CD14-positive monocyte (primary cell): ENCODE results near the gene KCNH5. TPM values are rescaled to one million over a fixed set of nuclear protein-coding genes. Genes with fewer than 3 reads are reported as not detected.

Source experiments
- DNase-seq, 3 donors: peaks; one replicate each; pipeline ENCODE4 v3.0.0-alpha.2; 2011 to 2022
- H2AFZ ChIP-seq: 2 replicates; pipeline ENCODE4 v1.6.0; 2012; ENCODE audit warnings: mild to moderate bottlenecking, low read depth, low read length, inconsistent platforms; ENCODE audit not compliant: insufficient read depth, poor library complexity, severe bottlenecking
- H3K27ac ChIP-seq, 2 donors: 1 replicate in 1 of 2; 2 replicates in 1 of 2; pipeline ENCODE4 v1.5.1; 2012 to 2013; ENCODE audit warnings: low read length in 2 of 2, control low read depth in 1 of 2, inconsistent platforms in 1 of 2, low read depth in 1 of 2, mild to moderate bottlenecking in 1 of 2
- H3K27me3 ChIP-seq, 2 donors: one replicate each; pipeline versions ENCODE4 v1.6.0 to v1.6.1; 2011 to 2013; ENCODE audit warnings: low read length in 2 of 2; ENCODE audit not compliant: control insufficient read depth in 2 of 2, insufficient read depth in 2 of 2
- H3K36me3 ChIP-seq, 2 donors: replicated peaks in 1 of 2; 1 replicate in 1 of 2; 2 replicates in 1 of 2; pipeline versions ENCODE4 v1.5.1 to v1.6.1; 2012 to 2013; ENCODE audit warnings: low read length in 2 of 2, control low read depth in 1 of 2, inconsistent platforms in 1 of 2, mild to moderate bottlenecking in 1 of 2; ENCODE audit not compliant: insufficient read depth in 2 of 2, control insufficient read depth in 1 of 2
- H3K4me1 ChIP-seq, 2 donors: 1 replicate in 1 of 2; 2 replicates in 1 of 2; pipeline versions ENCODE4 v1.5.1 to v1.6.1; 2012 to 2013; ENCODE audit warnings: low read length in 2 of 2, control low read depth in 1 of 2, inconsistent platforms in 1 of 2, mild to moderate bottlenecking in 1 of 2, moderate library complexity in 1 of 2; ENCODE audit not compliant: insufficient read depth in 2 of 2, control insufficient read depth in 1 of 2
- H3K4me2 ChIP-seq: replicated peaks from 2 replicates; pipeline ENCODE3; 2012; ENCODE audit warnings: low read length, moderate library complexity, mild to moderate bottlenecking; ENCODE audit not compliant: poor library complexity, severe bottlenecking; ENCODE audit errors: extremely low read depth
- H3K4me3 ChIP-seq, 3 experiments: fragments of 200-600 bp in 1 of 3; sonication (generic) in 1 of 3; replicated peaks in 1 of 3; 1 replicate in 2 of 3; 2 replicates in 1 of 3; pipeline ENCODE4 v1.5.1; 2011 to 2013; ENCODE audit warnings: low read length in 3 of 3, mild to moderate bottlenecking in 3 of 3, control low read depth in 2 of 3, low read depth in 2 of 3, inconsistent platforms in 1 of 3, moderate library complexity in 1 of 3
- H3K79me2 ChIP-seq: 2 replicates; pipeline ENCODE4 v1.6.0; 2012; ENCODE audit warnings: mild to moderate bottlenecking, control low read depth, inconsistent platforms, low read length, moderate library complexity; ENCODE audit not compliant: insufficient read depth
- H3K9ac ChIP-seq: 2 replicates; pipeline ENCODE4 v1.6.0; 2017; ENCODE audit warnings: low read length, mild to moderate bottlenecking; ENCODE audit not compliant: insufficient read depth, poor library complexity, severe bottlenecking
- H3K9me3 ChIP-seq, 2 donors: replicated peaks in 1 of 2; 1 replicate in 1 of 2; 2 replicates in 1 of 2; pipeline versions ENCODE4 v1.5.1 to v1.6.1; 2012 to 2013; ENCODE audit warnings: low read length in 2 of 2, control low read depth in 1 of 2; ENCODE audit not compliant: control insufficient read depth in 1 of 2, insufficient read depth in 1 of 2
- H4K20me1 ChIP-seq: 2 replicates; pipeline ENCODE4 v1.6.0; 2012; ENCODE audit warnings: mild to moderate bottlenecking, low read length, control low read depth, moderate library complexity; ENCODE audit not compliant: insufficient read depth
- H3K27ac Mint-ChIP-seq, 7 donors: one replicate each; pipeline ENCODE4 v1.8.0; 2020; ENCODE audit warnings: mild to moderate bottlenecking in 7 of 7, mixed read lengths in 7 of 7, moderate library complexity in 6 of 7, inconsistent platforms in 2 of 7
- H3K27me3 Mint-ChIP-seq, 3 donors: one replicate each; pipeline ENCODE4 v1.8.0; 2021 to 2022; ENCODE audit warnings: low read depth in 3 of 3, mild to moderate bottlenecking in 3 of 3, mixed read lengths in 3 of 3, moderate library complexity in 3 of 3, inconsistent platforms in 1 of 3
- H3K36me3 Mint-ChIP-seq, 2 donors: one replicate each; pipeline ENCODE4 v1.8.0; 2020; ENCODE audit warnings: mixed read lengths in 2 of 2, inconsistent platforms in 1 of 2, mild to moderate bottlenecking in 1 of 2
- H3K4me1 Mint-ChIP-seq: one replicate; pipeline ENCODE4 v1.8.0; 2020; ENCODE audit warnings: mild to moderate bottlenecking, mixed read lengths
- H3K4me3 Mint-ChIP-seq, 2 donors: one replicate each; pipeline ENCODE4 v1.8.0; 2020; ENCODE audit warnings: mild to moderate bottlenecking in 2 of 2, mixed read lengths in 2 of 2, moderate library complexity in 1 of 2
- H3K9me3 Mint-ChIP-seq, 7 donors: one replicate each; pipeline ENCODE4 v1.8.0; 2020 to 2022; ENCODE audit warnings: mixed read lengths in 7 of 7, mild to moderate bottlenecking in 6 of 7, moderate library complexity in 6 of 7, inconsistent platforms in 2 of 7
- WGBS: methylation state at CpG from one replicate; pipeline ENCODE4 v1.1.5; 2013; ENCODE audit warnings: missing lambda C conversion rate; ENCODE audit not compliant: insufficient coverage; 5-methylcytosine and 5-hydroxymethylcytosine counted together
- intact Hi-C, 2 donors: fragments of 100-400 bp; cut with micrococcal nuclease; formaldehyde crosslinking; loops; one replicate each; pipeline versions ENCODE4 v1.15.0 to v1.15.1; 2023
- polyA plus RNA-seq, 3 donors: library from polyadenylated mRNA; depleted of rRNA in 1 of 3; unstranded in 2 of 3; stranded (reverse) in 1 of 3; fragments of 300-500 nt in 2 of 3; fragments of >200 nt in 1 of 3; fragmentation: Illumina TruSeq in 2 of 3; gene quantifications; 1 replicate in 2 of 3; 2 replicates in 1 of 3; pipeline ENCODE4 v1.2.3, GENCODE V29; 2012 to 2021
- TF ChIP-seq, protein P1 (sequence below): fragments of 200-600 bp; IDR thresholded peaks from one replicate; pipeline ENCODE4 v1.8.0; 2022; ENCODE audit warnings: antibody characterized with exemption, mild to moderate bottlenecking

The KCNH5 gene
- polyA plus RNA-seq, 3 donors: not detected

DNA sequence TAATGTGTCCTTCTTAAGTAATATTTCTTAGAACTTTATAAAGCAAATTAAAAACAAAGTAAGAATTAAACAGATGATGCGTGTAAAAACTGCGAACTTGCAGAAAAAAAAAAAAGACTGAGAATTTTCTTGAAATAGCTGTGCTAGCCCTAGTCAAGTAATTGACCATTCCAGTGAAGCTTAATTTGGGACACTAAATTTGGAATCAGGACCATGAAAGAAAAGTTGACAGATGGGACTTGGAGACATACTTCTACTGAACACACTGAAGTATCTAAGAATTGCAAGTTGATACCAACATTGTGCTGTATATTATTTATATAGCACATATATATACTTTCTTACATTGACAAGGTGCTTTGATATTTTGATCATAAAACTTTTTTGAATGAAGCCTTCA lies 386.6 kb downstream of the KCNH5 start:
- Histone ChIP-seq H3K4me2 (no peak overlapping the region), H3K27me3 (no peaks in the 10 kb centered on the region), H3K4me1 (no peaks in the 10 kb centered on the region), H3K27ac (no peak overlapping the region), H3K9ac (no peak overlapping the region), H2AFZ (no peak overlapping the region), H3K36me3 (no peaks in the 10 kb centered on the region), H4K20me1 (no peaks in the 10 kb centered on the region), H3K79me2 (no peaks in the 10 kb centered on the region), H3K4me3 (no peak overlapping the region), H3K9me3 (peaks cover 0 to 5% of the 10 kb centered on the region in 2 donors)
- no peaks in the 10 kb centered on the region for H3K4me1 Mint-ChIP-seq
- no peaks in the 10 kb centered on the region for H3K27me3 Mint-ChIP-seq
- TF ChIP-seq, protein P1, sequence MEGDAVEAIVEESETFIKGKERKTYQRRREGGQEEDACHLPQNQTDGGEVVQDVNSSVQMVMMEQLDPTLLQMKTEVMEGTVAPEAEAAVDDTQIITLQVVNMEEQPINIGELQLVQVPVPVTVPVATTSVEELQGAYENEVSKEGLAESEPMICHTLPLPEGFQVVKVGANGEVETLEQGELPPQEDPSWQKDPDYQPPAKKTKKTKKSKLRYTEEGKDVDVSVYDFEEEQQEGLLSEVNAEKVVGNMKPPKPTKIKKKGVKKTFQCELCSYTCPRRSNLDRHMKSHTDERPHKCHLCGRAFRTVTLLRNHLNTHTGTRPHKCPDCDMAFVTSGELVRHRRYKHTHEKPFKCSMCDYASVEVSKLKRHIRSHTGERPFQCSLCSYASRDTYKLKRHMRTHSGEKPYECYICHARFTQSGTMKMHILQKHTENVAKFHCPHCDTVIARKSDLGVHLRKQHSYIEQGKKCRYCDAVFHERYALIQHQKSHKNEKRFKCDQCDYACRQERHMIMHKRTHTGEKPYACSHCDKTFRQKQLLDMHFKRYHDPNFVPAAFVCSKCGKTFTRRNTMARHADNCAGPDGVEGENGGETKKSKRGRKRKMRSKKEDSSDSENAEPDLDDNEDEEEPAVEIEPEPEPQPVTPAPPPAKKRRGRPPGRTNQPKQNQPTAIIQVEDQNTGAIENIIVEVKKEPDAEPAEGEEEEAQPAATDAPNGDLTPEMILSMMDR: no peak
- peaks cover 0 to 9% (median 2%) of the 10 kb centered on the region in 7 donors for H3K9me3 Mint-ChIP-seq
- DNase-seq: no peak
- intact Hi-C loops: no loop called here
- WGBS: no CpG with 5 or more reads among the region's 2 CpGs
- H3K36me3 Mint-ChIP-seq: no peaks in the 10 kb centered on the region
- no peak overlapping the region for H3K4me3 Mint-ChIP-seq
- H3K27ac Mint-ChIP-seq: no peak overlapping the region

DNA sequence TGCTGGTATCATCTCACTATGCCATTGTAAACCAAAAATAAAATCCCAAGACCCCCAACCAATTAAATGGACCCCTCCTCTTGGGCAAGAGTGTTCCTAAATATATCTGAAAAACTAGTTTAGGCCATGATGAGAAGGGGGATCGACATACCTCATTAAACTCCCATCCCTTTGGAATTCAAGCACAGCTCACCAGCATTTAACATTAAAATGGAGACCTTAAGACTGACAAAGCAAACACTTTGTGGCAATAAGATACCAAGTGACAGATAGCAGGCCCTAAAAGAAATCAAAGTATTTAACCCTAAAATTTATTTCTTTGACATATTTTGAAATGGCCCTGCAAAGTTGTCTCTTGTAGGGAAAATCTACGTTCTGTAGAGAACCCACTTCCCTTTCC lies 387.9 kb downstream of the KCNH5 start:
- no peak overlapping the region for H2AFZ ChIP-seq
- H3K4me1 Mint-ChIP-seq: no peaks in the 10 kb centered on the region

More for the DNA sequence above, 387.9 kb downstream of the KCNH5 start:
- H3K4me1 ChIP-seq: no peaks in the 10 kb centered on the region
- WGBS: no CpG with 5 or more reads among the region's 2 CpGs
- no peaks in the 10 kb centered on the region for H3K79me2 ChIP-seq
- H3K4me2 ChIP-seq: no peak overlapping the region
- no peak overlapping the region for H3K4me3 ChIP-seq
- H3K27ac Mint-ChIP-seq: no peak overlapping the region
- intact Hi-C loops: no loop called here
- H3K9me3 Mint-ChIP-seq: peaks cover 0 to 7% (median 2%) of the 10 kb centered on the region in 7 donors
- TF ChIP-seq, protein P1: no peak
- no peak for DNase-seq
- no peaks in the 10 kb centered on the region for H3K27me3 ChIP-seq
- no peak overlapping the region for H3K4me3 Mint-ChIP-seq
- no peaks in the 10 kb centered on the region for H4K20me1 ChIP-seq
- no peak overlapping the region for H3K27ac ChIP-seq
- no peaks in the 10 kb centered on the region for H3K36me3 Mint-ChIP-seq
- H3K27me3 Mint-ChIP-seq: no peaks in the 10 kb centered on the region
- no peaks in the 10 kb centered on the region for H3K36me3 ChIP-seq
- H3K9me3 ChIP-seq: peaks cover 0 to 5% of the 10 kb centered on the region in 2 donors
- H3K9ac ChIP-seq: no peak overlapping the region
